GM12878 (cell line): ENCODE data around the gene KCNQ1OT1. TPM values are rescaled to one million over a fixed set of nuclear protein-coding genes. Genes with fewer than 3 reads are reported as not detected.

Experiments used
- ATAC-seq: fragments of 200-7000 bp; cut with Tn5 transposase; 3 replicates; pipeline ENCODE4 v1.9.1; 2020; ENCODE audit warnings: mild to moderate bottlenecking, moderate library complexity
- BruUV-seq: library from RNA; stranded (reverse); fragments of 400-500 nt; replicated peaks from 2 replicates; lab custom pipeline; 2021; lab: Mats Ljungman, UMichigan
- CTCF ChIA-PET: fragments of 300-600 bp; sonication (Branson Sonifier 250); formaldehyde crosslinking; extraction: SDS; loops from one replicate; lab custom pipeline; 2021; ENCODE audit warnings: inconsistent platforms; lab: Yijun Ruan, JAX
- POLR2A ChIA-PET: fragments of 350-600 bp; formaldehyde crosslinking; extraction: SDS; loops from one replicate; lab custom pipeline; 2021; ENCODE audit warnings: inconsistent platforms; lab: Charles Lee
- RAD21 ChIA-PET: fragments of 300-600 bp; sonication (Branson Sonifier 250); formaldehyde crosslinking; loops from one replicate; lab custom pipeline; 2023; ENCODE audit warnings: antibody characterized with exemption; ENCODE audit not compliant: unreplicated experiment; lab: Charles Lee
- SMC1A ChIA-PET: fragments of 300-600 bp; sonication (Branson Sonifier 250); formaldehyde crosslinking; loops from one replicate; lab custom pipeline; 2023; ENCODE audit not compliant: unreplicated experiment, uncharacterized antibody; lab: Charles Lee
- DNase-seq: peaks from one replicate; pipeline ENCODE4 v3.0.0-alpha.2; 2011; ENCODE audit warnings: low read depth, low spot score
- FAIRE-seq: peaks from 3 replicates; lab custom pipeline; 2011; peaks lifted over from hg19 to GRCh38; lab: Jason Lieb, UNC
- H2AFZ ChIP-seq: 2 replicates; pipeline ENCODE4 v1.6.0; 2011; ENCODE audit warnings: low read depth, low read length, control low read depth; ENCODE audit not compliant: control insufficient read depth
- H3K27ac ChIP-seq: 2 replicates; pipeline ENCODE4 v1.5.1; 2011; ENCODE audit warnings: control low read depth; ENCODE audit not compliant: control insufficient read depth, insufficient read depth
- H3K27me3 ChIP-seq, 2 experiments: replicated peaks in 1 of 2; 2 replicates each; pipeline versions ENCODE4 v1.6.0 to v1.6.1; 2011; ENCODE audit warnings: low read length in 1 of 2; ENCODE audit not compliant: control insufficient read depth in 2 of 2, insufficient read depth in 2 of 2
- H3K36me3 ChIP-seq, 2 experiments: 2 replicates each; pipeline ENCODE4 v1.5.1; 2011; ENCODE audit warnings: low read length in 1 of 2; ENCODE audit not compliant: control insufficient read depth in 2 of 2, insufficient read depth in 2 of 2
- H3K4me1 ChIP-seq: 2 replicates; pipeline ENCODE4 v1.6.1; 2011; ENCODE audit warnings: mild to moderate bottlenecking, low read length, moderate library complexity, mixed read lengths; ENCODE audit not compliant: control insufficient read depth, insufficient read depth
- H3K4me2 ChIP-seq: 2 replicates; pipeline ENCODE4 v1.6.0; 2011; ENCODE audit warnings: control low read depth; ENCODE audit not compliant: control insufficient read depth, insufficient read depth
- H3K4me3 ChIP-seq: fragments of 200-600 bp; sonication (generic); 2 replicates; pipeline ENCODE4 v1.5.1; 2016
- H3K79me2 ChIP-seq: 2 replicates; pipeline ENCODE4 v1.6.0; 2011; ENCODE audit warnings: low read length; ENCODE audit not compliant: control insufficient read depth, insufficient read depth
- H3K9ac ChIP-seq: 2 replicates; pipeline ENCODE4 v1.8.0; 2011; ENCODE audit warnings: low read length, control low read depth, mixed read lengths; ENCODE audit not compliant: control insufficient read depth, insufficient read depth
- H3K9me3 ChIP-seq: replicated peaks from 3 replicates; pipeline ENCODE4 v1.5.1; 2011; ENCODE audit warnings: mild to moderate bottlenecking, low read length; ENCODE audit not compliant: control insufficient read depth, insufficient read depth
- H4K20me1 ChIP-seq: 2 replicates; pipeline ENCODE4 v1.6.0; 2011; ENCODE audit not compliant: control insufficient read depth, insufficient read depth
- ATF2 ChIP-seq: IDR thresholded peaks from 2 replicates; pipeline ENCODE4 v1.6.1; 2012; ENCODE audit warnings: low read length, inconsistent platforms
- CBFB ChIP-seq: IDR thresholded peaks from 2 replicates; pipeline ENCODE4 v1.6.1; 2016; ENCODE audit warnings: antibody characterized with exemption, low read depth
- GATAD2B ChIP-seq: fragments of 450-650 bp; conservative IDR thresholded peaks from 2 replicates; pipeline ENCODE4 v1.6.1; 2017; ENCODE audit warnings: low read depth, mild to moderate bottlenecking, moderate library complexity
- HDAC6 ChIP-seq: fragments of 200-600 bp; sonication (generic); IDR thresholded peaks from one replicate; pipeline ENCODE4 v1.8.0; 2017; ENCODE audit warnings: antibody characterized with exemption; ENCODE audit not compliant: unreplicated experiment
- HDGF ChIP-seq: fragments of 450-650 bp; IDR thresholded peaks from 2 replicates; pipeline ENCODE4 v1.6.1; 2016; ENCODE audit warnings: antibody characterized with exemption
- IKZF2 ChIP-seq, 2 experiments: fragments of 450-650 bp; IDR thresholded peaks; 2 replicates each; pipeline ENCODE4 v1.6.1; 2017; ENCODE audit warnings: mild to moderate bottlenecking in 2 of 2, moderate library complexity in 2 of 2
- MAX ChIP-seq: IDR thresholded peaks from 2 replicates; pipeline ENCODE4 v1.6.1; 2012; ENCODE audit warnings: low read depth, low read length, improper control_type of control experiment
- NFXL1 ChIP-seq: fragments of 450-650 bp; IDR thresholded peaks from 2 replicates; pipeline ENCODE4 v1.6.1; 2017; ENCODE audit warnings: antibody characterized with exemption, mild to moderate bottlenecking, borderline replicate concordance
- NRF1 ChIP-seq: conservative IDR thresholded peaks from 2 replicates; pipeline ENCODE4 v1.6.1; 2011; ENCODE audit warnings: mild to moderate bottlenecking, low read depth, low read length, improper control_type of control experiment
- RCOR1 ChIP-seq: conservative IDR thresholded peaks from 2 replicates; pipeline ENCODE4 v1.6.1; 2012; ENCODE audit warnings: low read depth, low read length, improper control_type of control experiment
- REST ChIP-seq: IDR thresholded peaks from 2 replicates; pipeline ENCODE4 v1.6.1; 2012; ENCODE audit warnings: mild to moderate bottlenecking, low read depth, low read length
- TCF7 ChIP-seq: IDR thresholded peaks from 2 replicates; pipeline ENCODE4 v1.6.1; 2014; ENCODE audit warnings: antibody characterized with exemption, borderline replicate concordance
- ZBTB11 ChIP-seq: fragments of 450-650 bp; formaldehyde crosslinking; IDR thresholded peaks from 2 replicates; pipeline ENCODE4 v1.5.0; 2022; ENCODE audit warnings: mild to moderate bottlenecking, missing genetic modification characterization
- WGBS: methylation state at CpG from one replicate; pipeline ENCODE4 v1.1.6; 2016; ENCODE audit warnings: low lambda C conversion rate; ENCODE audit not compliant: insufficient replicate concordance, insufficient coverage; ENCODE audit errors: missing lambda C conversion rate; 5-methylcytosine and 5-hydroxymethylcytosine counted together
- in situ Hi-C: fragments of 300-500 bp; cut with MboI; formaldehyde crosslinking; loops from 9 replicates; pipeline ENCODE4 v1.14.3; 2018; ENCODE audit warnings: mixed read lengths
- intact Hi-C: fragments of 100-400 bp; cut with micrococcal nuclease; formaldehyde crosslinking; loops from one replicate; pipeline ENCODE4 v1.14.2; 2022; ENCODE audit not compliant: unreplicated experiment
- polyA plus RNA-seq, 11 experiments: library from polyadenylated mRNA; depleted of rRNA in 4 of 11; unstranded in 6 of 11; stranded (reverse) in 5 of 11; fragments of >200 nt; fragmentation: Nextera tagmentation in 4 of 11; fragmentation: Illumina TruSeq in 1 of 11; extraction: Ambion mirVana in 4 of 11; extraction: Trizol in 1 of 11; gene quantifications; 1 replicate in 1 of 11; 2 replicates in 10 of 11; pipeline versions ENCODE4 v1.2.1 to v1.2.3, GENCODE V29; 2011 to 2016; ENCODE audit warnings: inconsistent platforms in 2 of 11, missing spikeins in 2 of 11, low read depth in 1 of 11
- total RNA-seq, 4 experiments: library from RNA; depleted of rRNA in 3 of 4; stranded (reverse); fragments of >200 nt in 3 of 4; fragmentation: Illumina TruSeq in 1 of 4; extraction: Trizol in 1 of 4; gene quantifications; 2 replicates each; pipeline versions ENCODE4 v1.2.1 to v1.2.3, GENCODE V29; 2013 to 2021

Gene KCNQ1OT1
- total and polyA plus RNA-seq, 10 of the 15 experiments (the other 5 are each of a cell fraction or from before 2014, with no cell fraction given), result 0.02 to 1.6 (median 0.41) TPM

GRCh38 chr11:2561696-2562581, 137.9 kb downstream of the KCNQ1OT1 start:
- no peak for FAIRE-seq

More at GRCh38 chr11:2561696-2562581, 137.9 kb downstream of the KCNQ1OT1 start:
- ChIA-PET SMC1A (no interaction called here), RAD21 (no interaction called here), POLR2A (no interaction called here), CTCF (no interaction called here)
- H3K9ac ChIP-seq, result no peak overlapping the region
- H3K4me1 ChIP-seq, result no peaks in the 10 kb centered on the region
- H4K20me1 ChIP-seq, result no peaks in the 10 kb centered on the region
- no peaks in the 10 kb centered on the region for H3K9me3 ChIP-seq
- H3K4me3 ChIP-seq, result no peak overlapping the region
- no peak overlapping the region for H3K4me2 ChIP-seq
- WGBS, result 47% methylated on average over 25 of the region's 27 CpGs
- in situ Hi-C loops, result no loop called here
- no TSS peak for BruUV-seq
- no peaks in the 10 kb centered on the region for H3K79me2 ChIP-seq
- H3K36me3 ChIP-seq, result no peaks in the 10 kb centered on the region
- TF ChIP-seq ZBTB11 (no peak), NFXL1 (no peak), GATAD2B (no peak), RCOR1 (no peak), ATF2 (no peak), REST (no peak), IKZF2 (IDR thresholded peaks at IDR 0.05) (no peak), HDGF (no peak), CBFB (no peak), HDAC6 (no peak), NRF1 (no peak), TCF7 (no peak), MAX (no peak)
- DNase-seq (no peak), ATAC-seq (no peak)
- intact Hi-C loops, result no loop called here
- no peaks in the 10 kb centered on the region; a peak in 1 of 4 replicates for H3K27me3 ChIP-seq
- H3K27ac ChIP-seq, result no peak overlapping the region
- H2AFZ ChIP-seq, result no peak overlapping the region
